Panc1 (cell line): ENCODE data around the gene ADAMTS2.

ENCODE experiments used
- SIN3A ChIP-seq: IDR thresholded peaks from 2 replicates; pipeline ENCODE4 v1.6.1; 2012; ENCODE audit warnings: low read depth, mild to moderate bottlenecking, low read length, moderate library complexity, borderline replicate concordance; ENCODE audit not compliant: insufficient read depth
- TF ChIP-seq, protein P1 (sequence below): fragments of 450-650 bp; IDR thresholded peaks from 2 replicates; pipeline ENCODE4 v1.5.1; 2017; ENCODE audit warnings: mild to moderate bottlenecking

DNA sequence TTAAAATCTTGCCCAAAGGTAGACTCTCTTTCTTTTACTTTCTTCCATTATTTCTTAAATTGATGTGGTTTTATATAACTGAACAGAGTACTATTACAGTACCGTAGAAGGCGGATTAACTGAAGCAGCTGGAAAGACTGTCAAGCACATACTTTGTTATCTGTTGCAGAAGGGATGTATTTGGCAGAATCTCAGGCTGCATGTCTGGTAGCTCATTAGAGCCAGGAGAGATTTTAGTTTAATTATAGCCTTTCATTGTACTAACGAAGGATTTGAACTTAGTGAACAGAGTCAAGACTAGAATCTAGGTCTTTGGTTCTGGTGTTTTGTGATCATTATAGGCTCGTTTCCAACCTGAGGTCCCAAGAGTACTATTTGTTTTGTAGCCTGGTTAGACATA lies 264.5 kb downstream of the ADAMTS2 start:
- TF ChIP-seq, protein P1, sequence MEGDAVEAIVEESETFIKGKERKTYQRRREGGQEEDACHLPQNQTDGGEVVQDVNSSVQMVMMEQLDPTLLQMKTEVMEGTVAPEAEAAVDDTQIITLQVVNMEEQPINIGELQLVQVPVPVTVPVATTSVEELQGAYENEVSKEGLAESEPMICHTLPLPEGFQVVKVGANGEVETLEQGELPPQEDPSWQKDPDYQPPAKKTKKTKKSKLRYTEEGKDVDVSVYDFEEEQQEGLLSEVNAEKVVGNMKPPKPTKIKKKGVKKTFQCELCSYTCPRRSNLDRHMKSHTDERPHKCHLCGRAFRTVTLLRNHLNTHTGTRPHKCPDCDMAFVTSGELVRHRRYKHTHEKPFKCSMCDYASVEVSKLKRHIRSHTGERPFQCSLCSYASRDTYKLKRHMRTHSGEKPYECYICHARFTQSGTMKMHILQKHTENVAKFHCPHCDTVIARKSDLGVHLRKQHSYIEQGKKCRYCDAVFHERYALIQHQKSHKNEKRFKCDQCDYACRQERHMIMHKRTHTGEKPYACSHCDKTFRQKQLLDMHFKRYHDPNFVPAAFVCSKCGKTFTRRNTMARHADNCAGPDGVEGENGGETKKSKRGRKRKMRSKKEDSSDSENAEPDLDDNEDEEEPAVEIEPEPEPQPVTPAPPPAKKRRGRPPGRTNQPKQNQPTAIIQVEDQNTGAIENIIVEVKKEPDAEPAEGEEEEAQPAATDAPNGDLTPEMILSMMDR: no peak
- no peak for TF ChIP-seq SIN3A
